SK-N-SH (cell line): ENCODE measurements around the gene C12orf42. TPM values are rescaled to one million over a fixed set of nuclear protein-coding genes. Genes with fewer than 3 reads are reported as not detected.

Experiments
- CTCF ChIA-PET: fragments of 300-600, 350-600 bp; formaldehyde crosslinking; extraction: SDS; loops from one replicate; lab custom pipeline; 2021; lab: Yijun Ruan, JAX
- POLR2A ChIA-PET: fragments of 350-600 bp; sonication (Branson Sonifier 250); formaldehyde crosslinking; extraction: SDS; loops from one replicate; lab custom pipeline; 2020; ENCODE audit warnings: antibody characterized with exemption, inconsistent platforms; lab: Yijun Ruan, JAX
- DNase-seq: peaks from one replicate; pipeline ENCODE4 v3.0.0; 2012
- H2AFZ ChIP-seq: fragments of 200-600 bp; sonication (generic); 2 replicates; pipeline ENCODE4 v1.8.1; 2016; ENCODE audit warnings: antibody characterized with exemption, mild to moderate bottlenecking, low read depth
- H3F3A ChIP-seq: fragments of 200-600 bp; sonication (generic); replicated peaks from 2 replicates; pipeline ENCODE3; 2016; ENCODE audit warnings: antibody characterized with exemption, mild to moderate bottlenecking; ENCODE audit not compliant: insufficient read depth
- H3K27ac ChIP-seq, 2 experiments: fragments of 200-500 bp in 1 of 2; fragments of 200-600 bp in 1 of 2; sonication (Bioruptor generic) in 1 of 2; sonication (generic), shearing (Covaris generic) in 1 of 2; 2 replicates each; pipeline versions ENCODE4 v1.5.1 to v1.6.1; 2014 to 2016; ENCODE audit warnings: low read depth in 2 of 2, inconsistent platforms in 1 of 2, low read length in 1 of 2, mild to moderate bottlenecking in 1 of 2, mixed read lengths in 1 of 2
- H3K27me3 ChIP-seq: fragments of 200-600 bp; sonication (generic), shearing (Covaris generic); 2 replicates; pipeline ENCODE4 v1.6.1; 2016; ENCODE audit warnings: mixed run types; ENCODE audit not compliant: insufficient read depth
- H3K36me3 ChIP-seq, 2 experiments: fragments of 200-500 bp in 1 of 2; fragments of 200-600 bp in 1 of 2; sonication (Bioruptor generic) in 1 of 2; sonication (generic) in 1 of 2; replicated peaks in 1 of 2; 2 replicates each; pipeline versions ENCODE3 to v1.5.1; 2014 to 2016; ENCODE audit warnings: low read length in 1 of 2, mild to moderate bottlenecking in 1 of 2; ENCODE audit not compliant: insufficient read depth in 2 of 2, control insufficient read depth in 1 of 2
- H3K4me1 ChIP-seq, 2 experiments: fragments of 200-500 bp in 1 of 2; fragments of 200-600 bp in 1 of 2; sonication (Bioruptor generic) in 1 of 2; sonication (generic), shearing (Covaris generic) in 1 of 2; 2 replicates each; pipeline versions ENCODE4 v1.5.1 to v1.6.1; 2014 to 2016; ENCODE audit warnings: low read depth in 1 of 2, low read length in 1 of 2, mixed run types in 1 of 2; ENCODE audit not compliant: insufficient read depth in 2 of 2, control insufficient read depth in 1 of 2
- H3K4me2 ChIP-seq: fragments of 200-600 bp; sonication (generic), shearing (Covaris generic); 2 replicates; pipeline ENCODE4 v1.6.1; 2017; ENCODE audit warnings: mixed run types
- H3K4me3 ChIP-seq, 2 experiments: fragments of 200-500 bp in 1 of 2; fragments of 200-600 bp in 1 of 2; sonication (Bioruptor generic) in 1 of 2; sonication (generic), shearing (Covaris generic) in 1 of 2; 2 replicates each; pipeline versions ENCODE4 v1.5.1 to v1.8.1; 2014 to 2016; ENCODE audit warnings: low read depth in 2 of 2, inconsistent platforms in 1 of 2, low read length in 1 of 2, mild to moderate bottlenecking in 1 of 2, mixed read lengths in 1 of 2, moderate library complexity in 1 of 2
- H3K79me2 ChIP-seq: fragments of 200-600 bp; sonication (generic); 2 replicates; pipeline ENCODE4 v1.8.1; 2017; ENCODE audit warnings: mild to moderate bottlenecking; ENCODE audit not compliant: insufficient read depth
- H3K9ac ChIP-seq: fragments of 200-600 bp; sonication (generic); 2 replicates; pipeline ENCODE4 v1.6.1; 2017; ENCODE audit warnings: mixed run types
- H3K9me2 ChIP-seq: fragments of 200-600 bp; sonication (generic); 2 replicates; pipeline ENCODE4 v1.6.1; 2017; ENCODE audit warnings: mixed run types
- H3K9me3 ChIP-seq: fragments of 200-600 bp; sonication (generic); 2 replicates; pipeline ENCODE4 v1.6.1; 2017; ENCODE audit warnings: mixed run types, mild to moderate bottlenecking, moderate library complexity
- H4K20me1 ChIP-seq: fragments of 200-600 bp; sonication (generic); 2 replicates; pipeline ENCODE4 v1.6.1; 2017; ENCODE audit warnings: mild to moderate bottlenecking, mixed run types; ENCODE audit not compliant: insufficient read depth
- CTCF ChIP-seq: fragments of 200-600 bp; sonication (generic); IDR thresholded peaks from 2 replicates; pipeline ENCODE4 v1.6.1; 2017; ENCODE audit warnings: antibody characterized with exemption, mild to moderate bottlenecking, moderate library complexity
- ELF1 ChIP-seq: IDR thresholded peaks from 2 replicates; pipeline ENCODE4 v1.4.0; 2012
- EZH2phosphoT487 ChIP-seq: fragments of 200-600 bp; sonication (generic); IDR thresholded peaks from 2 replicates; pipeline ENCODE4 v1.6.1; 2017; ENCODE audit warnings: low read depth, mixed run types, mild to moderate bottlenecking, antibody characterized with exemption, moderate library complexity, borderline replicate concordance
- FOSL2 ChIP-seq: IDR thresholded peaks from 2 replicates; pipeline ENCODE4 v1.4.0; 2012; ENCODE audit warnings: low read depth, mild to moderate bottlenecking, moderate library complexity, borderline replicate concordance
- FOXM1 ChIP-seq: IDR thresholded peaks from 2 replicates; pipeline ENCODE4 v1.4.0; 2012; ENCODE audit warnings: low read depth, mild to moderate bottlenecking
- MAX ChIP-seq: IDR thresholded peaks from 2 replicates; pipeline ENCODE4 v1.4.0; 2012; ENCODE audit warnings: low read depth
- MEF2A ChIP-seq: IDR thresholded peaks from 2 replicates; pipeline ENCODE4 v1.4.0; 2012; ENCODE audit warnings: low read depth, borderline replicate concordance
- NFIC ChIP-seq: IDR thresholded peaks from 2 replicates; pipeline ENCODE4 v1.4.0; 2012; ENCODE audit warnings: borderline replicate concordance
- PBX3 ChIP-seq: IDR thresholded peaks from 2 replicates; pipeline ENCODE4; 2012
- RAD21 ChIP-seq: IDR thresholded peaks from 2 replicates; pipeline ENCODE4 v1.6.1; 2012; ENCODE audit warnings: mild to moderate bottlenecking, low read length
- SIN3A ChIP-seq: IDR thresholded peaks from 2 replicates; pipeline ENCODE4 v1.6.1; 2012; ENCODE audit warnings: low read depth, mild to moderate bottlenecking, low read length, moderate library complexity, borderline replicate concordance
- SMC3 ChIP-seq: IDR thresholded peaks from 2 replicates; pipeline ENCODE4 v1.6.1; 2012; ENCODE audit warnings: low read depth, low read length, improper control_type of control experiment
- TAF1 ChIP-seq: IDR thresholded peaks from 2 replicates; pipeline ENCODE4 v1.6.1; 2012; ENCODE audit warnings: low read depth, mild to moderate bottlenecking, low read length, moderate library complexity, borderline replicate concordance
- TEAD4 ChIP-seq: IDR thresholded peaks from 2 replicates; pipeline ENCODE4 v1.4.0; 2012; ENCODE audit warnings: mild to moderate bottlenecking, borderline replicate concordance; ENCODE audit not compliant: insufficient read depth
- USF1 ChIP-seq: IDR thresholded peaks from 2 replicates; pipeline ENCODE4 v1.4.0; 2012; ENCODE audit warnings: low read depth, borderline replicate concordance
- YY1 ChIP-seq: IDR thresholded peaks from 2 replicates; pipeline ENCODE4 v1.4.0; 2012; ENCODE audit warnings: low read depth, mild to moderate bottlenecking
- ZBTB33 ChIP-seq: IDR thresholded peaks from 2 replicates; pipeline ENCODE4 v1.4.0; 2012; ENCODE audit warnings: low read depth, borderline replicate concordance
- WGBS: methylation state at CpG from one replicate; pipeline ENCODE4 v1.1.6; 2017; ENCODE audit warnings: low lambda C conversion rate; 5-methylcytosine and 5-hydroxymethylcytosine counted together
- polyA plus RNA-seq, 3 experiments: library from polyadenylated mRNA; depleted of rRNA; stranded (reverse); fragments of >200 nt; gene quantifications; 2 replicates each; pipeline ENCODE4 v1.2.3, GENCODE V29; 2012

The C12orf42 gene
- polyA plus RNA-seq, 1 of the 3 experiments (the other 2 are of a cell fraction): not detected

GRCh38 chr12:103333676-103334075, 162.1 kb downstream of the C12orf42 start (continued):
- TF ChIP-seq EZH2phosphoT487 (no peak), RAD21 (no peak), FOXM1 (no peak), USF1 (no peak), TAF1 (no peak), SMC3 (no peak)

GRCh38 chr12:103331643-103332042, 164.1 kb downstream of the C12orf42 start:
- TF ChIP-seq FOSL2: no peak
- TF ChIP-seq NFIC: no peak
- no peak for TF ChIP-seq ZBTB33
- H3F3A ChIP-seq: no peaks in the 10 kb centered on the region
- ChIA-PET CTCF (interaction anchor here (0.6 kb wide), 1 partner anchor 314 kb away, joined by 3 read pairs; no protein-coding TSS in a partner anchor), POLR2A (no interaction called here)
- DNase-seq: no peak
- no peak overlapping the region for H3K4me3 ChIP-seq
- 78% methylated on average over 4 of the region's 4 CpGs for WGBS
- H2AFZ ChIP-seq: no peak overlapping the region
- no peaks in the 10 kb centered on the region for H3K27me3 ChIP-seq
- H3K79me2 ChIP-seq: no peaks in the 10 kb centered on the region
- no peaks in the 10 kb centered on the region for H4K20me1 ChIP-seq
- H3K9me2 ChIP-seq: no peaks in the 10 kb centered on the region
- no peak overlapping the region for H3K9ac ChIP-seq
- H3K9me3 ChIP-seq: 0 out of 2 replicates have a peak, but pooled peaks cover 3% of the 10 kb centered on the region
- H3K4me1 ChIP-seq: no peaks in the 10 kb centered on the region
- H3K27ac ChIP-seq: no peak overlapping the region
- no peak overlapping the region for H3K4me2 ChIP-seq
- H3K36me3 ChIP-seq: no peaks in the 10 kb centered on the region

- Histone ChIP-seq H3K36me3 (no peaks in the 10 kb centered on the region), H3K9me3 (no peaks in the 10 kb centered on the region), H3K4me3 (no peak overlapping the region), H3K4me2 (no peak overlapping the region), H3K79me2 (no peaks in the 10 kb centered on the region), H3K4me1 (no peaks in the 10 kb centered on the region), H4K20me1 (no peaks in the 10 kb centered on the region), H3F3A (no peaks in the 10 kb centered on the region), H3K27me3 (no peaks in the 10 kb centered on the region), H3K9ac (no peak overlapping the region), H3K9me2 (no peaks in the 10 kb centered on the region), H2AFZ (no peak overlapping the region), H3K27ac (no peak overlapping the region)
- no peak for DNase-seq
- WGBS: 12% methylated on average over 1 of the region's 1 CpG
- ChIA-PET CTCF (no interaction called here), POLR2A (no interaction called here)
- TF ChIP-seq TEAD4: no peak
- TF ChIP-seq TAF1: no peak
- TF ChIP-seq MEF2A: no peak
- no peak for TF ChIP-seq PBX3
- no peak for TF ChIP-seq SIN3A
- no peak for TF ChIP-seq CTCF
- no peak for TF ChIP-seq ZBTB33
- TF ChIP-seq YY1: no peak
- no peak for TF ChIP-seq ELF1
- TF ChIP-seq MAX: no peak
Observed at GRCh38 chr12:103330672-103331071, 165.1 kb downstream of the C12orf42 start.
